Natural killer cell (primary cell): ENCODE results near the gene PEAK1. TPM values are rescaled to one million over a fixed set of nuclear protein-coding genes. Genes with fewer than 3 reads are reported as not detected.

Experiments
- ATAC-seq, 3 donors: fragments of 150-1000 bp in 2 of 3; fragments of 200-7000 bp in 1 of 3; cut with Tn5 transposase; 1 replicate in 1 of 3; 2 replicates in 2 of 3; pipeline ENCODE4 v1.10.0; 2021; ENCODE audit warnings: mild to moderate bottlenecking in 2 of 3, moderate library complexity in 2 of 3
- DNase-seq, 2 donors: peaks; one replicate each; pipeline versions ENCODE4 v3.0.0 to v3.0.0-alpha.2; 2013 to 2021; ENCODE audit warnings: mixed read lengths in 1 of 2
- H3K27ac ChIP-seq: one replicate; pipeline ENCODE4 v1.5.1; 2013; ENCODE audit warnings: mild to moderate bottlenecking, low read length
- H3K27me3 ChIP-seq: one replicate; pipeline ENCODE4 v1.6.1; 2013; ENCODE audit warnings: low read length; ENCODE audit not compliant: control insufficient read depth, insufficient read depth
- H3K36me3 ChIP-seq: one replicate; pipeline ENCODE4 v1.6.1; 2013; ENCODE audit warnings: low read length; ENCODE audit not compliant: control insufficient read depth, insufficient read depth
- H3K4me1 ChIP-seq: one replicate; pipeline ENCODE4 v1.6.1; 2013; ENCODE audit warnings: low read length; ENCODE audit not compliant: control insufficient read depth, insufficient read depth
- H3K4me3 ChIP-seq: one replicate; pipeline ENCODE4 v1.5.1; 2013; ENCODE audit warnings: low read length
- H3K9me3 ChIP-seq: one replicate; pipeline ENCODE4 v1.6.1; 2013; ENCODE audit warnings: low read length; ENCODE audit not compliant: control insufficient read depth, insufficient read depth
- H3K27ac Mint-ChIP-seq, 2 donors: one replicate each; pipeline ENCODE4 v1.8.0; 2022; ENCODE audit warnings: mild to moderate bottlenecking in 2 of 2, mixed read lengths in 2 of 2, moderate library complexity in 1 of 2
- H3K27me3 Mint-ChIP-seq, 2 donors: one replicate each; pipeline ENCODE4 v1.8.0; 2022; ENCODE audit warnings: low read depth in 2 of 2, mixed read lengths in 2 of 2
- H3K36me3 Mint-ChIP-seq: one replicate; pipeline ENCODE4 v1.8.0; 2022; ENCODE audit warnings: mixed read lengths
- H3K4me1 Mint-ChIP-seq, 2 donors: one replicate each; pipeline ENCODE4 v1.8.0; 2022; ENCODE audit warnings: mixed read lengths in 2 of 2
- H3K4me3 Mint-ChIP-seq: one replicate; pipeline ENCODE4 v1.8.0; 2022; ENCODE audit warnings: mild to moderate bottlenecking, moderate library complexity, mixed read lengths
- H3K9me3 Mint-ChIP-seq, 2 donors: one replicate each; pipeline ENCODE4 v1.8.0; 2022; ENCODE audit warnings: mixed read lengths in 2 of 2
- CTCF ChIP-seq: fragments of 200-600 bp; IDR thresholded peaks from one replicate; pipeline ENCODE4 v1.8.0; 2022; ENCODE audit warnings: antibody characterized with exemption
- WGBS: methylation state at CpG from one replicate; pipeline ENCODE4 v1.1.7; 2013; ENCODE audit warnings: missing lambda C conversion rate; ENCODE audit not compliant: insufficient coverage; 5-methylcytosine and 5-hydroxymethylcytosine counted together
- intact Hi-C: fragments of 100-400 bp; cut with micrococcal nuclease; formaldehyde crosslinking; loops from one replicate; pipeline ENCODE4 v1.14.2; 2022
- total RNA-seq, 4 donors: library from RNA; stranded (reverse); fragments of 120-200 nt in 1 of 4; gene quantifications; one replicate each; pipeline versions ENCODE4 v1.2.3 to v1.2.4, GENCODE V29; 2013 to 2022

PEAK1 gene
- total RNA-seq, 3 donors from 2014 or later (not counting 1 experiment from before 2014, with no cell fraction given): 59.3 to 73.9 (median 69.1) TPM

- Mint-ChIP-seq H3K27ac (no peak overlapping the region), H3K9me3 (no peaks in the 10 kb centered on the region), H3K36me3 (peaks cover 8% of the 10 kb centered on the region), H3K4me3 (no peak overlapping the region), H3K27me3 (no peaks in the 10 kb centered on the region), H3K4me1 (peaks cover 11 to 13% of the 10 kb centered on the region in 2 donors)
- 100% methylated on average over 2 of the region's 3 CpGs for WGBS
- intact Hi-C loops: no loop called here
- no peak overlapping the region for H3K27ac ChIP-seq
- no peak for ATAC-seq
- no peaks in the 10 kb centered on the region for H3K4me1 ChIP-seq
- no peak overlapping the region for H3K4me3 ChIP-seq
- peaks cover 8% of the 10 kb centered on the region for H3K9me3 ChIP-seq
- no peaks in the 10 kb centered on the region for H3K27me3 ChIP-seq
- DNase-seq: no peak
- no peak for TF ChIP-seq CTCF
- no peaks in the 10 kb centered on the region for H3K36me3 ChIP-seq
Measured at GRCh38 chr15:77342807-77343206, 77.1 kb downstream of the PEAK1 start.

- Histone ChIP-seq H3K4me1 (no peaks in the 10 kb centered on the region), H3K4me3 (no peak overlapping the region), H3K36me3 (no peaks in the 10 kb centered on the region), H3K9me3 (peaks cover 8% of the 10 kb centered on the region), H3K27ac (no peak overlapping the region), H3K27me3 (no peaks in the 10 kb centered on the region)
- ATAC-seq: no peak
- whole genome bisulfite sequencing: 90% methylated on average over 2 of the region's 3 CpGs
- TF ChIP-seq CTCF: no peak
- DNase-seq: no peak
- H3K27me3 Mint-ChIP-seq: no peaks in the 10 kb centered on the region
- no peak overlapping the region for H3K4me3 Mint-ChIP-seq
- H3K36me3 Mint-ChIP-seq: peaks cover 7% of the 10 kb centered on the region
- no peaks in the 10 kb centered on the region for H3K9me3 Mint-ChIP-seq
- H3K4me1 Mint-ChIP-seq: peaks cover 0 to 11% of the 10 kb centered on the region in 2 donors
- intact Hi-C loops: no loop called here
- H3K27ac Mint-ChIP-seq: no peak overlapping the region
Measured at GRCh38 chr15:77340245-77340644, 79.7 kb downstream of the PEAK1 start.

GRCh38 chr15:77336006-77336405 is 83.9 kb downstream of the PEAK1 start:
- DNase-seq: no peak
- ATAC-seq: no peak
- H3K4me1 Mint-ChIP-seq: peaks cover 8 to 24% of the 10 kb centered on the region in 2 donors
- H3K4me3 Mint-ChIP-seq: no peak overlapping the region
- H3K27ac Mint-ChIP-seq: no peak overlapping the region
- peaks cover 2% of the 10 kb centered on the region for H3K9me3 ChIP-seq
- 100% methylated on average over 1 of the region's 2 CpGs for WGBS
- H3K4me1 ChIP-seq: peaks cover 3% of the 10 kb centered on the region
- no peaks in the 10 kb centered on the region for H3K9me3 Mint-ChIP-seq
- intact Hi-C loops: no loop called here
- no peak overlapping the region for H3K4me3 ChIP-seq
- no peak overlapping the region for H3K27ac ChIP-seq
- H3K27me3 Mint-ChIP-seq: no peaks in the 10 kb centered on the region
- no peak for TF ChIP-seq CTCF
- no peaks in the 10 kb centered on the region for H3K36me3 Mint-ChIP-seq
- H3K27me3 ChIP-seq: no peaks in the 10 kb centered on the region
- H3K36me3 ChIP-seq: no peaks in the 10 kb centered on the region

GRCh38 chr15:77335298-77335697 is 84.6 kb downstream of the PEAK1 start:
- Mint-ChIP-seq H3K4me1 (peaks cover 8 to 29% of the 10 kb centered on the region in 2 donors), H3K36me3 (no peaks in the 10 kb centered on the region), H3K27ac (no peak overlapping the region), H3K4me3 (no peak overlapping the region), H3K27me3 (no peaks in the 10 kb centered on the region), H3K9me3 (no peaks in the 10 kb centered on the region)
- Histone ChIP-seq H3K36me3 (no peaks in the 10 kb centered on the region), H3K4me3 (no peak overlapping the region), H3K4me1 (peaks cover 3% of the 10 kb centered on the region), H3K27me3 (no peaks in the 10 kb centered on the region), H3K27ac (no peak overlapping the region), H3K9me3 (no peaks in the 10 kb centered on the region)
- intact Hi-C loops: no loop called here
- 93% methylated on average over 4 of the region's 4 CpGs for WGBS
- TF ChIP-seq CTCF: no peak
- DNase-seq (no peak), ATAC-seq (no peak)
